Measurements from ENCODE around the gene MAGEF1. TPM values are rescaled to one million over a fixed set of nuclear protein-coding genes. Genes with fewer than 3 reads are reported as not detected.

Gene MAGEF1
- total and polyA plus RNA-seq, 9 of the 15 experiments (the other 6 are each of a cell fraction or from before 2014, with no cell fraction given): 1.5 to 39.1 (median 19.8) TPM

DNA sequence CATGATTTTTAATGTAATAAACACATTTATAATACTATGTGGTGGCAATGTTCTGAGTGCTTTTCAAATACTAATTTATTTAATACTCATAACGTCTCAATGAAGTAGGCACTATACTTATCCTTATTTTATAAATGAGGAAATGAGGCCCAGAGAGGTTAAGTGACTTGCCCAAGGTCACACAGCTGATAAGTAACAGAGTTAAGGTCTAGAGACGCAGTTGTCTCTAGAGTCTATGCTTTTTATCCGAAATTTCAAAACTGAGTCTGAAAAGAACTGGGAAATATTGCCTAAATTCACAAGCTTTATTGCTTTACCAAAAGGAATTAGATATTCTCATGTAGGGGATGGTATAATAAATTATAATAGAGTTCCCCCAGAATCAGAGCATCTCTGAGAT lies 31.4 kb upstream of the MAGEF1 start (continued):
- TF ChIP-seq, protein P1, sequence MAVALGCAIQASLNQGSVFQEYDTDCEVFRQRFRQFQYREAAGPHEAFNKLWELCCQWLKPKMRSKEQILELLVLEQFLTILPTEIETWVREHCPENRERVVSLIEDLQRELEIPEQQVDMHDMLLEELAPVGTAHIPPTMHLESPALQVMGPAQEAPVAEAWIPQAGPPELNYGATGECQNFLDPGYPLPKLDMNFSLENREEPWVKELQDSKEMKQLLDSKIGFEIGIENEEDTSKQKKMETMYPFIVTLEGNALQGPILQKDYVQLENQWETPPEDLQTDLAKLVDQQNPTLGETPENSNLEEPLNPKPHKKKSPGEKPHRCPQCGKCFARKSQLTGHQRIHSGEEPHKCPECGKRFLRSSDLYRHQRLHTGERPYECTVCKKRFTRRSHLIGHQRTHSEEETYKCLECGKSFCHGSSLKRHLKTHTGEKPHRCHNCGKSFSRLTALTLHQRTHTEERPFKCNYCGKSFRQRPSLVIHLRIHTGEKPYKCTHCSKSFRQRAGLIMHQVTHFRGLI (CRISPR knock-in tag; IDR thresholded peaks at IDR 0.05): no peak
- TF ChIP-seq RFX7 (CRISPR knock-in tag; IDR thresholded peaks at IDR 0.05) (no peak), TEAD4 (IDR thresholded peaks at IDR 0.05; ENCODE audit: low read length) (no peak), TEAD4 (CRISPR knock-in tag; IDR thresholded peaks at IDR 0.05; ENCODE audit: borderline replicate concordance) (no peak), ELF1 (tag; IDR thresholded peaks at IDR 0.05) (no peak), NR1H2 (CRISPR knock-in tag; IDR thresholded peaks at IDR 0.05) (no peak), PRPF4 (IDR thresholded peaks at IDR 0.05; ENCODE audit: insufficient read depth, low read depth, low read length, poor library complexity, severe bottlenecking) (no peak), RBM25 (IDR thresholded peaks at IDR 0.05; ENCODE audit: low read depth, low read length, severe bottlenecking) (peak; percentile 98), ZNF184 (CRISPR knock-in tag; IDR thresholded peaks at IDR 0.05) (no peak), MYNN (IDR thresholded peaks at IDR 0.05) (no peak), MYNN (CRISPR knock-in tag; IDR thresholded peaks at IDR 0.05) (no peak), MCM3 (IDR thresholded peaks at IDR 0.05) (no peak), ETV5 (CRISPR knock-in tag; IDR thresholded peaks at IDR 0.05; ENCODE audit: low read depth) (no peak)
- TF ChIP-seq, protein P2, sequence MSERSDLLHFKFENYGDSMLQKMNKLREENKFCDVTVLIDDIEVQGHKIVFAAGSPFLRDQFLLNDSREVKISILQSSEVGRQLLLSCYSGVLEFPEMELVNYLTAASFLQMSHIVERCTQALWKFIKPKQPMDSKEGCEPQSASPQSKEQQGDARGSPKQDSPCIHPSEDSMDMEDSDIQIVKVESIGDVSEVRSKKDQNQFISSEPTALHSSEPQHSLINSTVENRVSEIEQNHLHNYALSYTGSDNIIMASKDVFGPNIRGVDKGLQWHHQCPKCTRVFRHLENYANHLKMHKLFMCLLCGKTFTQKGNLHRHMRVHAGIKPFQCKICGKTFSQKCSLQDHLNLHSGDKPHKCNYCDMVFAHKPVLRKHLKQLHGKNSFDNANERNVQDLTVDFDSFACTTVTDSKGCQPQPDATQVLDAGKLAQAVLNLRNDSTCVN (CRISPR knock-in tag; IDR thresholded peaks at IDR 0.05): no peak
- TF ChIP-seq, protein P3, sequence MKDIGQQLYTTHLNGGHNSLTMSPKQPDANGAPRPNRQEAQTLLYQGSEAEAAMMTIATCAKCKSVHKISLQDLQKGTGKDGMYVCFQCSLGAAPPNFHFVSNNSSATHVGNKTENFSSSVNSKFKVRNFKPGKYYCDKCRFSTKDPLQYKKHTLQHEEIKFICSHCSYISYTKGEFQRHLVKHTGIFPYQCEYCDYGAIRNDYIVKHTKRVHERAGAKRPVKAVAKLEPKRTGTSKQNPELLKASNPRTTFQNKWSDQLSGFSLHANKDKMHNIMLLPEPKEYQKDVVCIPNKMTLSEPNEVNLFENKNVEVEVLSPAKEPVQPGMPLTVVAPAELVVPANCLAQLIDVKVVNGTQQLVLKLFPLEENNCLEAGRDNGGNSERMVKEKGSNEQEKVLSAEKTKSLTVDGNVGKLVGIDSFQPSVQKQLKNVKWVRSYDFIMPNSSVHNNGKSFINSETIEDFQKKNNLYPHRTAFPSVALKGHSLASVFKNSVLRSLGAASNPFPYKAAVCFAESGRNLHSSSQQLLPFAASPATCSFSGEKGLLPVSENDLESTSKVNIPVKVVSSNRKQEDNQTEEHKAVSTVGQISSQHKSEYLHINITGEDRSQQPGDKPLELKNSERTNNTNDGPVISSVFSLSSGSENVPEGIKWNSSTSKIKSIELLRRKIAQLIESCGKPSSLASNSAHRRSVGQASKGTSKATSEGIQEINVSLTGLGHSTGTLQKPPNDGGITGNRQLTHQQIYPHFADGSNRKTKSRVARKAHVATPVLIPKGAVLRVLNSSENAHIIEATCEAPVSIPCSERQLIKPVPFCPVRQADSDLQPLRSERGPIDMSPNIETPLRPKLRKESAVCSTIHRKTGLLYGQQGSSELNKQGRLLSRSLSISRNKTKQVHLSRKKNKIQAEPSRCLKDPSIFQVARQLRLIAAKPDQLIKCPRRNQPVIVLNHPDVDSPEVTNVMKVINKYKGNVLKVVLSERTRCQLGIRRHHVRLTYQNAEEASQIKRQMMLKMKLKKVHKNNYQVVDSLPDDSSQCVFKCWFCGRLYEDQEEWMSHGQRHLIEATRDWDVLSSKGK (CRISPR knock-in tag; IDR thresholded peaks at IDR 0.05): no peak
- TF ChIP-seq, protein P4, sequence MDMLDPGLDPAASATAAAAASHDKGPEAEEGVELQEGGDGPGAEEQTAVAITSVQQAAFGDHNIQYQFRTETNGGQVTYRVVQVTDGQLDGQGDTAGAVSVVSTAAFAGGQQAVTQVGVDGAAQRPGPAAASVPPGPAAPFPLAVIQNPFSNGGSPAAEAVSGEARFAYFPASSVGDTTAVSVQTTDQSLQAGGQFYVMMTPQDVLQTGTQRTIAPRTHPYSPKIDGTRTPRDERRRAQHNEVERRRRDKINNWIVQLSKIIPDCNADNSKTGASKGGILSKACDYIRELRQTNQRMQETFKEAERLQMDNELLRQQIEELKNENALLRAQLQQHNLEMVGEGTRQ (CRISPR knock-in tag; IDR thresholded peaks at IDR 0.05): no peak
- TF ChIP-seq, protein P5, sequence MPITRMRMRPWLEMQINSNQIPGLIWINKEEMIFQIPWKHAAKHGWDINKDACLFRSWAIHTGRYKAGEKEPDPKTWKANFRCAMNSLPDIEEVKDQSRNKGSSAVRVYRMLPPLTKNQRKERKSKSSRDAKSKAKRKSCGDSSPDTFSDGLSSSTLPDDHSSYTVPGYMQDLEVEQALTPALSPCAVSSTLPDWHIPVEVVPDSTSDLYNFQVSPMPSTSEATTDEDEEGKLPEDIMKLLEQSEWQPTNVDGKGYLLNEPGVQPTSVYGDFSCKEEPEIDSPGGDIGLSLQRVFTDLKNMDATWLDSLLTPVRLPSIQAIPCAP (CRISPR knock-in tag; IDR thresholded peaks at IDR 0.05; ENCODE audit: borderline replicate concordance): no peak
